Glomerular endothelial cell (primary cell): ENCODE results near the gene ANO9. TPM values are rescaled to one million over a fixed set of nuclear protein-coding genes. Genes with fewer than 3 reads are reported as not detected.
"Not testable (repeated sequence)": the region's sequence is repeated elsewhere in the genome, so short reads cannot be mapped to it uniquely, and the experiment has no call there.

Experiments used
- DNase-seq: peaks from one replicate; pipeline ENCODE4 v3.0.0-alpha.2; 2011; ENCODE audit warnings: low read depth, low spot score; ENCODE audit errors: extremely low read depth
- total RNA-seq: library from RNA; depleted of rRNA; stranded (reverse); fragments of >200 nt; gene quantifications from 2 replicates; pipeline ENCODE4 v1.2.3, GENCODE V29; 2015

The ANO9 gene
- total RNA-seq, 1 donor from 2014 or later, result 2.0 TPM

DNA sequence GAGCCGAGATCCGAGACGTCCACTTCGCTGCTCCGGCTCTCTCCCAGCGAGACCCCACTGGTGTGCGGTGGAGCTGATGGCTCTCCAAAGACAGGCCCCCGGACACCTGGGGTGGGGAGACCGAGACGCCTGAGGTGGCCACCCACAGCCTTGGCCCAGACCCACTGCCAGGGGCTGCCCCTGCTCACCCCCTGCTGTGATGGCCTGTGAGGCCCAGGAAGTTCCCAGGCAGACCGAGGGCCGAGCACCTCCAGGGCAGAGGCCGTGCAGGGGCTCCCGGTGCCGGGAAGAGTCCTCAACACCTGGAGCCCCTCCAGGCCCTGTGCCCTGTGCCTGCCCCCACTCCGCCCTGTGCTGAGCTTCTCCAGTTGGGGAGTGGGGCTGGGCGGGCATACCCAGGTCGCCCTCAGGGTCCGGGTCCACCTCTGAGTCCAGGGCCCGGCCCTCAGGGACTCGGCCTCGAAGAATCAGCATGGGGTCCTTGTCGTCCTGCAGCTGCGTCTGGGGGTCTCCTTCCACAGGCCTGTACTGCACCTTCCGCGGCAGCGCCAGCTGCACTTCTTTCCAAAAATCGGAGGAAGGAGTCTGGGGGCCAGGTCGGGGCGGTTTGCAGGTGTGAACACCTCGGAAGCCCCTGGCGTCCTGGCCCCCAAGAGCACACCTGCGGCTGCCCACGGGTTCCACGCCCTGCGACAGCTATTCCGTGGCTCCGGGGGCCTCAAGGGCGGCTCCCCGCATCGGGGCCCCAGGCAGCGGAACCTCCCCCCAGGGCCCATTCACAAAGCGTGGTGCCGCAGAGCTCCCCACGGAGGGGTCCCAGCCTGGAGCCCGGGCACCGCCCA, 35.6 kb downstream of the ANO9 start:
- DNase-seq, result no peak

DNA sequence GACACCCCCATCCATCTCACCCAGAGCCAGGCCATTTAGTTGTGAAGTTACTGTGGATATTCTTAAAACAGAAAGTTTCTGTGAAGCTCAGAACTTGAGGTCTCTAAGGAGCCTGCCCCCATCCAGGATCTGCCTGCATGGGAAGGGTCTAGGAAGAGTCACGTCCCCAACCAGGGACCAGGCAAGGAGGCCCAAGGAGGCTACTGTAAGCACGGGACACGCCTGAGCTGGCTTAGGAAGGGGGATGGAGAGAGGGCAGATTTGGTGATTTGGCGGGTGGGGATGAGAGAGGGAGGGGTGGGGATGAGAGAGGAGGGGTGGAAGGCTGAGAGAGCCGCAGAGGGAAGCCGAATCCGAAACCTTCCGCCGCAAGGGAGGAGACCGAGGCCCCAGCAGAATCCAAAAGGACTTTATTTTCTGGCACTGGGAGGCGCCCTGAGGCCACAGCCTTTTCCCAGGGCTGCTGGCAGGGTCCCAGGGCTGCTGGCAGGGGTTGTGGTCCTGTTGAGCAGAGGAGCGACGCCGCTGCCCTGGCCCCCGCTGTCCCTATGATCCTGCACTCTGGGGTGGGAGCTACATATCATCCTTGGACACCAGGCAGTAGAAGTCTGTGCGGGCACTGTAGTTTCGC, 36.4 kb downstream of the ANO9 start:
- DNase-seq, result no peak

DNA sequence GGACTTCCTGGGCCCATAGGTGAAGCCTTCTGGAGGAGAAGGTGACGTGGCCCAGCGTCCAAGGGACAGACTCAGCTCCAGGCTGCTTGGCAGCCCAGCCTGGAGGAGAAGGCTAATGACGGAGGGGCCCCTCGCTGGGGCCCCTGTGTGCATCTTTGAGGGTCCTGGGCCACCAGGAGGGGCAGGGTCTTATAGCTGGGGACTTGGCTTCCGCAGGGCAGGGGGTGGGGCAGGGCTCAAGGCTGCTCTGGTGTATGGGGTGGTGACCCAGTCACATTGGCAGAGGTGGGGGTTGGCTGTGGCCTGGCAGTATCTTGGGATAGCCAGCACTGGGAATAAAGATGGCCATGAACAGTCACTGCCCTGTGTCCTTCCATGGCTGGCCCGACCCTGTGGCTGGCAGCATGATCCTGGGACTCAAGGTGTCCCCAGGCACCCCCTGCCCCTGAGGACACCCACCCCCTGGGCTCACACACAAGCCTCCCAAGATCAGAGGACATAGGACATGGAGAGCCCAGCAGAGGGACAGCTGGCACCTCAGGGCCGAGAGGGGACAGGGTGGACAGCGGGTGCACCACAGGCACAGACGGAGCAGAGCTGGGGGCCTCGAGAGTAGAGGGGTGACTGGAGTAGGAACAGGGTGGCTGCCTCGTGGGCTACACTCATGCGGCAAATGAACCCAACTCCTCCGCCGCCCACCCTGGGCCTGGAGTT, 37.1 kb downstream of the ANO9 start:
- DNase-seq, result no peak

DNA sequence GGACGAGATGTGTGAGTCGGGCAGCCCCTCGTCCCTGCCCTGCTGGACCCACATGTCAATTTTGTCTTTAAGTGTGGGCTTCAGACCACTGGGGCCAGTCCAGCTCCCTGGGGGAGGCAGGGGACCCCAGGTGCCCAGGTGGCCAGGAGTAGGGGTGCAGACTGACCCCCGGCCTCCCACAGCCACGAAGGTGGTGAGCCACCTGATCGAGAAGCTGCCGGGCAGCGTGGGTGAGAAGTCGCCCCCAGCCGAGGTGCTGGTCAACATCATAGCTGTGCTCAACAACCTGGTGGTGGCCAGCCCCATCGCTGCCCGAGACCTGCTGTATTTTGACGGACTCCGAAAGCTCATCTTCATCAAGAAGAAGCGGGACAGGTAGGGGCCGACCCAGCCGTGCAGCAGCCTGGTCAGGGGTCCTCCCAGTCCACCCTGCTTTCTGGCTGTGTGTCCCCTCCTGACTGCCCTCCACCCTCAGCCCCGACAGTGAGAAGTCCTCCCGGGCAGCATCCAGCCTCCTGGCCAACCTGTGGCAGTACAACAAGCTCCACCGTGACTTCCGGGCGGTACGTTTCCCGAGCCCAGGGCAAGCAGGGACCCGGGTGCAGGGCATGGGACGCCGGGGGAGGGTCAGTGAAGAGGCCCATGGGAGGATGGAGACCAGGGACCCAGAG, 37.9 kb downstream of the ANO9 start:
- no peak for DNase-seq

DNA sequence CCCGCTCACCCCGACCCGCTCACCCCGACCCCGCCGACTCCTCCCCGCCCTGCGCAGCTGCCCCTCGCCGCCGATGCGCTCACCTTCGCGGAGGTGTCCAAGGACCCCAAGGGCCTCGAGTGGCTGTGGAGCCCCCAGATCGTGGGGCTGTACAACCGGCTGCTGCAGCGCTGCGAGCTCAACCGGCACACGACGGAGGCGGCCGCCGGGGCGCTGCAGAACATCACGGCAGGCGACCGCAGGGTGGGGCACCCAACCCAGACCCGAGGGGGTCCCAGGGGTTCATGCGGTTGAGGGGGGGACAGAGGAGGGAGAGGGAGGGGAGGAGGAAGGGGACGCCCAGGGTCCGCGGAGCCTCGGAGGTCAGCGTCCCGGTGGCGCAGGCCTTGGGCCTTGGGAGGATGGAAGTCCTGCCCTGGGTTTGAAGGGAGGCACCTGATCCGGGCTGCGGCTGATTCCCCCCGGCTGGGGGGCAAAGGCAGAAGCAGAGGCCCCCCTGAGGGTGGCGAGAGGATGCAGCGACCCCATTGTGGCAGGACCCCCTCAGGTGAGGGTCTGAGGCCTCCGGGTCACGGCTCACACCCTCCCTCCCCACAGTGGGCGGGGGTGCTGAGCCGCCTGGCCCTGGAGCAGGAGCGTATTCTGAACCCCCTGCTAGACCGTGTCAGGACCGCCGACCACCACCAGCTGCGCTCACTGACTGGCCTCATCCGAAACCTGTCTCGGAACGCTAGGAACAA, 38.6 kb downstream of the ANO9 start:
- no peak for DNase-seq

DNA sequence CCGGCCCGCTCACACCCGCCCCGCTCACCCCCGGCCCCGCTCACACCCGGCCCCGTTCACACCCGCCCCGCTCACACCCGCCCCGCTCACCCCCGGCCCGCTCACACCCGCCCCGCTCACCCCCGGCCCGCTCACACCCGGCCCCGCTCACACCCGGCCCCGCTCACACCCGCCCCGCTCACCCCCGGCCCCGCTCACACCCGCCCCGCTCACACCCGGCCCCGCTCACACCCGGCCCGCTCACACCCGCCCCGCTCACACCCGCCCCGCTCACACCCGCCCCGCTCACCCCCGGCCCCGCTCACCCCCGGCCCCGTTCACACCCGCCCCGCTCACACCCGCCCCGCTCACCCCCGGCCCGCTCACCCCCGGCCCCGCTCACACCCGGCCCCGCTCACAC, 40.6 kb downstream of the ANO9 start:
- not testable (repeated sequence) for DNase-seq

DNA sequence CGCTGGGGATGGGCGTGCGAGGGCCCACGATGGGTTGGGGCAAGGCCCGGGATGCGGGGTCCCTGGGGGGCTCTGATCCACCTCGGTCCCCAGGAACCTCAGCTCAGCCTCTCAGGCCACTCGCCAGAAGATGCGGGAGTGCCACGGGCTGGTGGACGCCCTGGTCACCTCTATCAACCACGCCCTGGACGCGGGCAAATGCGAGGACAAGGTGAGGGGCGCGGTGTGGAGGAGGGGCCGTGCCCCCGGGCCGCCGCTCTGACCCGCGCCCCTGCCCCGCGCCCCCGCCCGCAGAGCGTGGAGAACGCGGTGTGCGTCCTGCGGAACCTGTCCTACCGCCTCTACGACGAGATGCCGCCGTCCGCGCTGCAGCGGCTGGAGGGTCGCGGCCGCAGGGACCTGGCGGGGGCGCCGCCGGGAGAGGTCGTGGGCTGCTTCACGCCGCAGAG, 41.5 kb downstream of the ANO9 start:
- no peak for DNase-seq

DNA sequence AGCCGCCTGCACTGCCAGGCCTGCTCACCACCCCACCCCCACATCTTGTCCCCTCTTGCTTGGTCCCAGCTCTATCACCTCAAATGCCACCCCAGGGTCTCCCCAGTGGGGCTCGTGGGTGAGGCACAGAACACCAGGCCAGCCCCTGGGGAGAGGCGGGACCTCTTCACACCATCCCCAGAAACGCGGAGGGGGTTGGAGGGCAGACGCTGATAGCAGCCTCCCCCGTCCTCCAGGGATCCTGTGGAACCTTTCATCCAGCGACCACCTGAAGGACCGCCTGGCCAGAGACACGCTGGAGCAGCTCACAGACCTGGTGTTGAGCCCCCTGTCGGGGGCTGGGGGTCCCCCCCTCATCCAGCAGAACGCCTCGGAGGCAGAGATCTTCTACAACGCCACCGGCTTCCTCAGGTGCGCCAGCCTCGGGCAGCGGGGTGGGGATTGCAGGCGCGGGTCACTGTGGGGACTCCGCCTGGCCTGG, 42.0 kb downstream of the ANO9 start:
- no peak for DNase-seq

DNA sequence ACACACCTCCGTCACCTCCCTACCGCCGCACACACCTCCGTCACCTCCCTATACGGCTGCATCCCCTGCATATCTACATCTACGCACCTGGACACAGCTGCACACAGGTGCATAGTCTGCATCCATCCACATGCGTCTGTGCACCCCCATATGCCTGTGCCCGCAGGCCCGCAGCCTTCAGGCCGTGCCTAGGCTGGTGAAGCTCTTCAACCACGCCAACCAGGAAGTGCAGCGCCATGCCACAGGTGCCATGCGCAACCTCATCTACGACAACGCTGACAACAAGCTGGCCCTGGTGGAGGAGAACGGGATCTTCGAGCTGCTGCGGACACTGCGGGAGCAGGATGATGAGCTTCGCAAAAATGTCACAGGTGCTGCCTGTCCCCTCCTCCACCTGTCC, 43.0 kb downstream of the ANO9 start:
- no peak for DNase-seq

DNA sequence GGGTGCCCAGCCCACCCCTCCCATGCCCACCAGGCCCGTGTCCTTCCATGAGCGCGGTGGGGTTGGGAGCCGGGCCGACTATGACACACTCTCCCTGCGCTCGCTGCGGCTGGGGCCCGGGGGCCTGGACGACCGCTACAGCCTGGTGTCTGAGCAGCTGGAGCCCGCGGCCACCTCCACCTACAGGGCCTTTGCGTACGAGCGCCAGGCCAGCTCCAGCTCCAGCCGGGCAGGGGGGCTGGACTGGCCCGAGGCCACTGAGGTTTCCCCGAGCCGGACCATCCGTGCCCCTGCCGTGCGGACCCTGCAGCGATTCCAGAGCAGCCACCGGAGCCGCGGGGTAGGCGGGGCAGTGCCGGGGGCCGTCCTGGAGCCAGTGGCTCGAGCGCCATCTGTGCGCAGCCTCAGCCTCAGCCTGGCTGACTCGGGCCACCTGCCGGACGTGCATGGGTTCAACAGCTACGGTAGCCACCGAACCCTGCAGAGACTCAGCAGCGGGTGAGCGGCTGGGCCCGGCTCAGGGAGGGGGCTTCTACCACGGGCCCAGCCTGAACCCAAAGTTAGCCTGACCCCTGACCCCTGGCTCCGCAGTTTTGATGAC, 44.8 kb downstream of the ANO9 start:
- no peak for DNase-seq

DNA sequence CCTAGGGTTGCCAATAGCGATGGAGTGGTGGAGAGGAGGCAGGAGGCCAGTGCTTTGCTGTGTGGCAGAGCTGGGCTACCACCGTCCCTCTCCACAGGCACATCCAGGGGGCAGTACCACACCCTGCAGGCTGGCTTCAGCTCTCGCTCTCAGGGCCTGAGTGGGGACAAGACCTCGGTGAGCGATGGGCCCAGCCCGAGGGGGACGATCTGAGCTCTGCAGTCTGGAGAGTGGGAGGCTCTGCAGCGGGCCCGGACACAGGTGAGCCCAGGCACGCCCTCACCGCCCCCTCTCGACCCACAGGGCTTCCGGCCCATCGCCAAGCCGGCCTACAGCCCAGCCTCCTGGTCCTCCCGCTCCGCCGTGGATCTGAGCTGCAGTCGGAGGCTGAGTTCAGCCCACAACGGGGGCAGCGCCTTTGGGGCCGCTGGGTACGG, 45.3 kb downstream of the ANO9 start:
- no peak for DNase-seq

DNA sequence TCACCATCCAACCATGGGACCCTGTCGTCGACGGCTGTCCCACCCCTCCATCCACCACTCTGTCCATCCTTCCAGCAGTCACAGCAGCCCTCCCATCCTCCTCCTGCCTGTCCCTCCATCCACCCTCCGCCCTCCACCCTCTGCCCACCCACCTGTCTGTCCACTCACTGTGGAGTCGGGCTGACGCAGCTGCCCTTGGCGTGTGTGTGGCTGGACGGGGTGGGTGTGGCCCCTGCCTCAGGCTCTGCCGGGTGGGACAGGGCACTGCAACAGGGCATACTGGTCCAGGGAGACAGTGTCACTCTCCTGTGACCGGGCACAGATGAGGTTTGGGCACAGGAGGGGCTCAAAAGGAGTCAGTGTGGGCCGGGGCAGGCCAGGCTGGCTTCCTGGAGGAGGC, 45.9 kb downstream of the ANO9 start:
- DNase-seq, result no peak

DNA sequence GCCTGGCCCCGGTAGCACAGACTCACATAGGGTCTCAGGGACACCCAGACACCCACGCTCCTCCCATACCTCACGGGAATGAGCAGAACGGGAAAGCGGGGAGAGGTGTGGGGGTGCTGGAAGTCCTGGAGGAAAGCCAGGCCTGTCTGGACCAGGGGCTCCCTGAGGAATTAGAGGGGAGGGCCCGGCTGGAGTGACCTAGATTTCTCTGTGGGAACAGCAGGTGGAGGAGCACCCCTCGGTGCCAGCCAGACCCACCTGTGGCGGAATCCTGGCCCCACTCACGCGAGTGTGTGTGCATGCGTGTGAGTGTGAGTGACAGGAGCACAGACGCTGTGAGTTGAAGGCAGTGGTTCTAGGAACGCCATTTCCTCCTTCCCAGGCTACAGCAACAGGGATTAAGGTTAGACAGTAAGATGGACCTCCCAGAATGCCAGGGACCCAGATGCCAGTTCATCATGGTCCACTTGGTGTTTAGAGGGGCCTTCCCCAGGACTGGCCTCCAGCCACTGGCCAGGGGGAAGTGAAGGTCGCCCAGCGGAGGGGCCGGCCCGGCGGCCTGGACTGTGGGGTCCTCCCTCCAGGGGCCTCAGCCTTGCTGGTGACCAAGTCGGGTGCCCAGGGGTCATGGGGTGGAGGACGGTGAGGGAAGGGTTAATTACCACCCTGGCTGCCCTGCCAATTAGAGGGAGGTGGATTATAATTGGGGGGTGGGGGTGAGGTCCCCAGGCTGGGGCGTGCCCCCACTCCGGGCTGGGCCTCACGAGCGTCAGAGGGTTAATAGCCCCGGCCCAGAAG, 46.8 kb downstream of the ANO9 start:
- no peak for DNase-seq

DNA sequence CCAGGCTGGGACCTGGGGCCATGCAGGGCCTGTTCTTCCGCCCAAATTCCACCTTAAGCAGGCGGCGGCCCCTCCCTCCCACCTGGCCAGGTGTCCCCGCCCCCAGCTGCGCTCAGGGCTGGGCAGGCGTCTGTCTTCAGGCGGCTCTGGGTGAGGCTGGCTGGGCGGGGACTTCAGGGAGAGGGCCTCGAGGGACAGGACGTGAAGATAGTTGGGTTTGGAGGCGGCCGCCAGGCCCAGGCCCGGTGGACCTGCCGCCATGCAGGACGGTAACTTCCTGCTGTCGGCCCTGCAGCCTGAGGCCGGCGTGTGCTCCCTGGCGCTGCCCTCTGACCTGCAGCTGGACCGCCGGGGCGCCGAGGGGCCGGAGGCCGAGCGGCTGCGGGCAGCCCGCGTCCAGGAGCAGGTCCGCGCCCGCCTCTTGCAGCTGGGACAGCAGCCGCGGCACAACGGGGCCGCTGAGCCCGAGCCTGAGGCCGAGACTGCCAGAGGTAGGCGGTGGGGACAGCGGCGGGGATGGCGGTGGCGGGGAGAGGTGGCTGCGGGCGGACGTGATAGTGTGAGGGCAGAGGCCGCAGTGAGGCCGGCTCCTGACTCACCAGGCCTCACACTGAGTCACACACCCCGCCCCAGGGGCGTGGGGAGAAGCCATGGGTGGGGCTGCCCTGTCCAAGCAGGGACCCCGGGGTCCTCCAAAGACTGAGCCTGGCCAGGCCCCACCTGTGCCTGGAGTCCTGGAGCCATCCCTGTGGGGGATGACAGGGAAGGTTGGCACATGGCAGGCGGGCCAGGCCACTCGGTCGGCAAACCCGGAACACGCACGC, 47.6 kb downstream of the ANO9 start, which contains the start of gene PKP3:
Gene PKP3 (plus strand): TSS at position 176 of the 824 bp plus-strand sequence. CDS start 84 bp downstream, at position 260.
- DNase-seq, result no peak

DNA sequence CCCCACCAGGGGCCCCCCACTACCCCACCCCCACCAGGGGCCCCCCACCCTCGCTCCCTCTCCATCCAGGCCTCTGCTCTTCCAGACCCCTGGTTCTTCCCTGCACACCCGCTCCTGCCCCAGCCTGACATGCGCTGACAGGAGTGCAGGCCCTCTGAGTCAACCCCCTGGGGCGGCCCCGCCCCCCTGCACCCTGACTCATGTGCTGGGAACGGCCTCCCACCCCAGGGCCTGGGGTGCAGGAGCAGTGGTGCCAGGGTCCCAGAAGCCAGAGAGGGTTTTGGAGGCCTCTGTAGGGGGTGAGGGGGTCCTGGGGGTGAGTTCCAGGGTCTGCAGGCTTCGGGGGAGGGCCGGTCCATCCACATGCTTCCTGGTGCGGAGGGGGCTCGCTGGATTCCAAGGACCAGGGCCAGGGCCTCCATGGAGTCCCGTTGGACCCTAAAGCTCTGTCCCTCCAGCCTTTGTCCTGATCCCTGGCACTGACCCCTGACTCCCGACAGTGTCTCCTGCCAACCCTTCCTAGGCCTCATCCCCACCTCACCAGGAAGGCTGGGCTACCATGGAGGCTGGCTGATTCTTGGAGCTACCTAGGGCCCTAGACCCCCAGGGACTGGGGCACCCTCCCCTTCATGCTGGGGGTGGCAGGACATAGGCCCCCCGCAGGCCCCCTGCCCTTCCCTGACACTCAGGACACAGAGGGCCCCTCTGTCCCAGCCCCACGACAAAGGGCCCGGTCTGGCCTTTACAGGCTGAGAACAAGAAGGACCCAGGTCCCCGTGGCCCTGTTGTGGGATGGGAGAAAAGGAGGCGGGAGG, 48.4 kb downstream of the ANO9 start:
- no peak for DNase-seq

DNA sequence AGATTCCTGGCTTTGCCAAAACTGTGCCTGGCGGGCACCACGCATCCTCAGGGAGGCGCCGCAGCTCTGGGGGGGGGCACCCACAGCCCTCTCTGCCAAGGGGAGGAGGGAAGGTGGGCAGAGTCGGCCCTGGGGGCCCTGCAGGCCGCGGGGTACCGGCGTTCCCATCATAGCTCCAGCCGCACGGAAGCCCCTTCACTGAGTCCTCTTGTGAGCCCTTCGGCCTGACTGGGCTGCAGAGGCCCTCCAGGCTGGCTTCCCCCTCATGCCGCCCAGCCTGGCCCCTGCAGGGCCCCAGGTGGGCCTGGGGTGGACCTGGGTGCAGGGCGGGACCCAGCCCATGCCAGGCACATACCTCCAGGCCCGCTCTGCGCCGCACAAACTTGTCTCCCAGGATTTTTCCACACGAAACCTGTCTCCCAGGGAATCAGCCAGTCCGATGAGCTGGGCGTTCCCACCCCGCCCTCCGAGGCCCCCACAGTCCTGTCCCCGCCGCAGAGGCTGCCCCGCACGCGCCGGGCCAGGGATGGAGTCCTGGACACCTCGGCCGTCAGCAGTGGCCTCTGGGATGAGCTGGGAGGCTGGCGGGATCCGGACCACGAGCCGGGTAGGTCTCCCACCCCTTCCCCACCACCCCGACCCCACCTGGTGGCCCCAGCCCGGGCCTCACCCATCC, 49.6 kb downstream of the ANO9 start:
- DNase-seq, result no peak
